ENCODE measurements around the gene SMYD3. TPM values are rescaled to one million over a fixed set of nuclear protein-coding genes. Genes with fewer than 3 reads are reported as not detected.

The SMYD3 gene
- polyA plus RNA-seq, 2 of the 4 experiments (the other 2 are of a cell fraction) = 18.2 to 35.2 TPM

GRCh38 chr1:246187834-246188372 is 319.2 kb downstream of the SMYD3 start:
- WGBS (ENCODE audit: missing lambda C conversion rate) = 88% methylated on average over 10 of the region's 10 CpGs
- FAIRE-seq (no peak), DNase-seq (ENCODE audit: low read depth in 1 of 2, low spot score in 1 of 2) (no peak), ATAC-seq (no peak)
- no peak overlapping the region for H3K4me2 ChIP-seq
- H3K4me3 ChIP-seq = no peak overlapping the region
- no peak for TF ChIP-seq USF2 (IDR thresholded peaks at IDR 0.05)
- no peak for TF ChIP-seq RNF2 (IDR thresholded peaks at IDR 0.05; ENCODE audit: borderline replicate concordance, low read depth)
- TF ChIP-seq CEBPB (IDR thresholded peaks at IDR 0.05) = no peak
- TF ChIP-seq SMC3 (IDR thresholded peaks at IDR 0.05) = no peak
- TF ChIP-seq PHF8 (IDR thresholded peaks at IDR 0.05; ENCODE audit: borderline replicate concordance, low read depth) = no peak
- TF ChIP-seq HEYL (CRISPR knock-in tag; IDR thresholded peaks at IDR 0.05) = no peak
- no peak for TF ChIP-seq FOSL2 (IDR thresholded peaks at IDR 0.05)
- TF ChIP-seq FOSL2 (CRISPR knock-in tag; IDR thresholded peaks at IDR 0.05) = no peak
- CTCF ChIA-PET = interaction anchor here (1.5 kb wide), 1 partner anchor 16 kb away, joined by 3 read pairs; no protein-coding TSS in a partner anchor
- H3K4me1 ChIP-seq = no peaks in the 10 kb centered on the region
- no peak overlapping the region for H3K27ac ChIP-seq
- POLR2A ChIA-PET = no interaction called here
- no peaks in the 10 kb centered on the region for H3K9me3 ChIP-seq

GRCh38 chr1:246184503-246184902 is 322.6 kb downstream of the SMYD3 start:
- no peaks in the 10 kb centered on the region for H3K9me3 ChIP-seq
- no peaks in the 10 kb centered on the region for H3K4me1 ChIP-seq
- FAIRE-seq (no peak), ATAC-seq (no peak), DNase-seq (ENCODE audit: low read depth in 1 of 2, low spot score in 1 of 2) (no peak)
- WGBS (ENCODE audit: missing lambda C conversion rate) = 94% methylated on average over 1 of the region's 1 CpG
- POLR2A ChIA-PET = no interaction called here
- no peak overlapping the region for H3K4me3 ChIP-seq
- no peak overlapping the region for H3K4me2 ChIP-seq
- H3K27ac ChIP-seq = no peak overlapping the region
- CTCF ChIA-PET = no interaction called here
- TF ChIP-seq HDAC2 (IDR thresholded peaks at IDR 0.05) (no peak), KDM5A (IDR thresholded peaks at IDR 0.05) (no peak), ZSCAN20 (CRISPR knock-in tag; IDR thresholded peaks at IDR 0.05) (no peak), POLR2AphosphoS2 (conservative IDR thresholded peaks at IDR 0.05; ENCODE audit: low read length) (no peak), JUNB (IDR thresholded peaks at IDR 0.05) (no peak), MAFK (IDR thresholded peaks at IDR 0.05; ENCODE audit: partially characterized antibody) (no peak), FOSL2 (IDR thresholded peaks at IDR 0.05) (no peak), FOSL2 (CRISPR knock-in tag; IDR thresholded peaks at IDR 0.05) (no peak), HOXB5 (CRISPR knock-in tag; IDR thresholded peaks at IDR 0.05) (no peak), EHMT2 (IDR thresholded peaks at IDR 0.05; ENCODE audit: low read depth) (no peak), USF2 (IDR thresholded peaks at IDR 0.05) (no peak), CHD4 (IDR thresholded peaks at IDR 0.05; ENCODE audit: borderline replicate concordance) (no peak)
- TF ChIP-seq, protein P1, sequence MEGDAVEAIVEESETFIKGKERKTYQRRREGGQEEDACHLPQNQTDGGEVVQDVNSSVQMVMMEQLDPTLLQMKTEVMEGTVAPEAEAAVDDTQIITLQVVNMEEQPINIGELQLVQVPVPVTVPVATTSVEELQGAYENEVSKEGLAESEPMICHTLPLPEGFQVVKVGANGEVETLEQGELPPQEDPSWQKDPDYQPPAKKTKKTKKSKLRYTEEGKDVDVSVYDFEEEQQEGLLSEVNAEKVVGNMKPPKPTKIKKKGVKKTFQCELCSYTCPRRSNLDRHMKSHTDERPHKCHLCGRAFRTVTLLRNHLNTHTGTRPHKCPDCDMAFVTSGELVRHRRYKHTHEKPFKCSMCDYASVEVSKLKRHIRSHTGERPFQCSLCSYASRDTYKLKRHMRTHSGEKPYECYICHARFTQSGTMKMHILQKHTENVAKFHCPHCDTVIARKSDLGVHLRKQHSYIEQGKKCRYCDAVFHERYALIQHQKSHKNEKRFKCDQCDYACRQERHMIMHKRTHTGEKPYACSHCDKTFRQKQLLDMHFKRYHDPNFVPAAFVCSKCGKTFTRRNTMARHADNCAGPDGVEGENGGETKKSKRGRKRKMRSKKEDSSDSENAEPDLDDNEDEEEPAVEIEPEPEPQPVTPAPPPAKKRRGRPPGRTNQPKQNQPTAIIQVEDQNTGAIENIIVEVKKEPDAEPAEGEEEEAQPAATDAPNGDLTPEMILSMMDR (IDR thresholded peaks at IDR 0.05) = no peak
- TF ChIP-seq, protein P2, sequence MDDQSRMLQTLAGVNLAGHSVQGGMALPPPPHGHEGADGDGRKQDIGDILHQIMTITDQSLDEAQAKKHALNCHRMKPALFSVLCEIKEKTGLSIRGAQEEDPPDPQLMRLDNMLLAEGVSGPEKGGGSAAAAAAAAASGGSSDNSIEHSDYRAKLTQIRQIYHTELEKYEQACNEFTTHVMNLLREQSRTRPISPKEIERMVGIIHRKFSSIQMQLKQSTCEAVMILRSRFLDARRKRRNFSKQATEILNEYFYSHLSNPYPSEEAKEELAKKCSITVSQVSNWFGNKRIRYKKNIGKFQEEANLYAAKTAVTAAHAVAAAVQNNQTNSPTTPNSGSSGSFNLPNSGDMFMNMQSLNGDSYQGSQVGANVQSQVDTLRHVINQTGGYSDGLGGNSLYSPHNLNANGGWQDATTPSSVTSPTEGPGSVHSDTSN (IDR thresholded peaks at IDR 0.05) = no peak
- TF ChIP-seq, protein P3, sequence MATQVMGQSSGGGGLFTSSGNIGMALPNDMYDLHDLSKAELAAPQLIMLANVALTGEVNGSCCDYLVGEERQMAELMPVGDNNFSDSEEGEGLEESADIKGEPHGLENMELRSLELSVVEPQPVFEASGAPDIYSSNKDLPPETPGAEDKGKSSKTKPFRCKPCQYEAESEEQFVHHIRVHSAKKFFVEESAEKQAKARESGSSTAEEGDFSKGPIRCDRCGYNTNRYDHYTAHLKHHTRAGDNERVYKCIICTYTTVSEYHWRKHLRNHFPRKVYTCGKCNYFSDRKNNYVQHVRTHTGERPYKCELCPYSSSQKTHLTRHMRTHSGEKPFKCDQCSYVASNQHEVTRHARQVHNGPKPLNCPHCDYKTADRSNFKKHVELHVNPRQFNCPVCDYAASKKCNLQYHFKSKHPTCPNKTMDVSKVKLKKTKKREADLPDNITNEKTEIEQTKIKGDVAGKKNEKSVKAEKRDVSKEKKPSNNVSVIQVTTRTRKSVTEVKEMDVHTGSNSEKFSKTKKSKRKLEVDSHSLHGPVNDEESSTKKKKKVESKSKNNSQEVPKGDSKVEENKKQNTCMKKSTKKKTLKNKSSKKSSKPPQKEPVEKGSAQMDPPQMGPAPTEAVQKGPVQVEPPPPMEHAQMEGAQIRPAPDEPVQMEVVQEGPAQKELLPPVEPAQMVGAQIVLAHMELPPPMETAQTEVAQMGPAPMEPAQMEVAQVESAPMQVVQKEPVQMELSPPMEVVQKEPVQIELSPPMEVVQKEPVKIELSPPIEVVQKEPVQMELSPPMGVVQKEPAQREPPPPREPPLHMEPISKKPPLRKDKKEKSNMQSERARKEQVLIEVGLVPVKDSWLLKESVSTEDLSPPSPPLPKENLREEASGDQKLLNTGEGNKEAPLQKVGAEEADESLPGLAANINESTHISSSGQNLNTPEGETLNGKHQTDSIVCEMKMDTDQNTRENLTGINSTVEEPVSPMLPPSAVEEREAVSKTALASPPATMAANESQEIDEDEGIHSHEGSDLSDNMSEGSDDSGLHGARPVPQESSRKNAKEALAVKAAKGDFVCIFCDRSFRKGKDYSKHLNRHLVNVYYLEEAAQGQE (IDR thresholded peaks at IDR 0.05) = no peak
